ENCODE data around the gene C2CD3. TPM values are rescaled to one million over a fixed set of nuclear protein-coding genes. Genes with fewer than 3 reads are reported as not detected.

The C2CD3 gene
- polyA plus RNA-seq, 3 donors: 21.6 to 26.6 (median 23.0) TPM

GRCh38 chr11:73978576-73979086, 192.2 kb downstream of the C2CD3 start:
- DNase-seq (ENCODE audit: extremely low read depth in 1 of 11, low read depth in 9 of 11, low spot score in 4 of 11): no peak

GRCh38 chr11:73977856-73978519, 192.8 kb downstream of the C2CD3 start:
- DNase-seq (ENCODE audit: extremely low read depth in 1 of 11, low read depth in 9 of 11, low spot score in 4 of 11): no peak

GRCh38 chr11:73976451-73977151, 194.2 kb downstream of the C2CD3 start:
- no peak for DNase-seq (ENCODE audit: extremely low read depth in 1 of 11, low read depth in 9 of 11, low spot score in 4 of 11)

- DNase-seq (ENCODE audit: extremely low read depth in 1 of 11, low read depth in 9 of 11, low spot score in 4 of 11): no peak
These were observed 195.4 kb downstream of the C2CD3 start for GRCh38 chr11:73975479-73975757.

- no peak for DNase-seq (ENCODE audit: extremely low read depth in 1 of 11, low read depth in 9 of 11, low spot score in 4 of 11)
These were observed 196.0 kb downstream of the C2CD3 start for GRCh38 chr11:73974604-73975478.

- no peak for DNase-seq (ENCODE audit: extremely low read depth in 1 of 11, low read depth in 9 of 11, low spot score in 4 of 11)
These were observed 198.0 kb downstream of the C2CD3 start for GRCh38 chr11:73972620-73973449.

- no peak for DNase-seq (ENCODE audit: extremely low read depth in 1 of 11, low read depth in 9 of 11, low spot score in 4 of 11)
These were observed 198.6 kb downstream of the C2CD3 start for GRCh38 chr11:73972187-73972586.

- DNase-seq (ENCODE audit: extremely low read depth in 1 of 11, low read depth in 9 of 11, low spot score in 4 of 11): no peak
These were observed 199.6 kb downstream of the C2CD3 start for GRCh38 chr11:73971175-73971719.

GRCh38 chr11:73969991-73970800, 200.6 kb downstream of the C2CD3 start:
- no peak for DNase-seq (ENCODE audit: extremely low read depth in 1 of 11, low read depth in 9 of 11, low spot score in 4 of 11)

- no peak for DNase-seq (ENCODE audit: extremely low read depth in 1 of 11, low read depth in 9 of 11, low spot score in 4 of 11)
These were observed 201.7 kb downstream of the C2CD3 start for GRCh38 chr11:73969091-73969490.

- no peak for DNase-seq (ENCODE audit: extremely low read depth in 1 of 11, low read depth in 9 of 11, low spot score in 4 of 11)
These were observed 202.3 kb downstream of the C2CD3 start for GRCh38 chr11:73968356-73968966.

GRCh38 chr11:73965764-73966121, 205.1 kb downstream of the C2CD3 start:
- DNase-seq (ENCODE audit: extremely low read depth in 1 of 11, low read depth in 9 of 11, low spot score in 4 of 11): no peak

- no peak for DNase-seq (ENCODE audit: extremely low read depth in 1 of 11, low read depth in 9 of 11, low spot score in 4 of 11)
These were observed 205.6 kb downstream of the C2CD3 start for GRCh38 chr11:73965076-73965763.

GRCh38 chr11:73963861-73964260, 206.9 kb downstream of the C2CD3 start:
- DNase-seq (ENCODE audit: extremely low read depth in 1 of 11, low read depth in 9 of 11, low spot score in 4 of 11): no peak

All from renal cortex interstitium (tissue), 11 donors.